Central memory CD8-positive, alpha-beta T cell (primary cell): ENCODE measurements around the gene HOXB8.

Experiments used
- ATAC-seq: fragments of 150-1000 bp; cut with Tn5 transposase; replicated peaks from 2 replicates; pipeline ENCODE4 v1.10.0; 2022; ENCODE audit warnings: mild to moderate bottlenecking, moderate FRiP score, moderate number of reproducible peaks; ENCODE audit not compliant: poor library complexity, severe bottlenecking; ENCODE audit errors: extremely low read depth
- DNase-seq, 2 donors: peaks; one replicate each; pipeline ENCODE4 v3.0.0; 2021; ENCODE audit warnings: low spot score in 2 of 2
- H3K27ac Mint-ChIP-seq: one replicate; pipeline ENCODE4 v1.8.0; 2022; ENCODE audit warnings: low read depth, mild to moderate bottlenecking, moderate library complexity, mixed read lengths
- H3K27me3 Mint-ChIP-seq: one replicate; pipeline ENCODE4 v1.8.0; 2022; ENCODE audit warnings: mixed read lengths
- H3K36me3 Mint-ChIP-seq: one replicate; pipeline ENCODE4 v1.8.0; 2022; ENCODE audit warnings: mild to moderate bottlenecking, moderate library complexity, mixed read lengths; ENCODE audit not compliant: insufficient read depth
- H3K4me1 Mint-ChIP-seq: one replicate; pipeline ENCODE4 v1.8.0; 2022; ENCODE audit warnings: mixed read lengths
- H3K4me3 Mint-ChIP-seq: one replicate; pipeline ENCODE4 v1.8.0; 2022; ENCODE audit warnings: mild to moderate bottlenecking, moderate library complexity, mixed read lengths
- H3K9me3 Mint-ChIP-seq: one replicate; pipeline ENCODE4 v1.8.0; 2022; ENCODE audit warnings: mixed read lengths

Gene HOXB8

GRCh38 chr17:48608494-48608834 lies 6.6 kb downstream of the HOXB8 start:
- no peaks in the 10 kb centered on the region for H3K9me3 Mint-ChIP-seq
- peaks cover 84% of the 10 kb centered on the region for H3K27me3 Mint-ChIP-seq

GRCh38 chr17:48606892-48607614 lies 8.0 kb downstream of the HOXB8 start:
- H3K4me1 Mint-ChIP-seq = peaks cover 23% of the 10 kb centered on the region
- H3K27ac Mint-ChIP-seq = no peak overlapping the region
- H3K4me3 Mint-ChIP-seq = no peak overlapping the region
- H3K27me3 Mint-ChIP-seq = peaks cover 84% of the 10 kb centered on the region
- no peak for ATAC-seq
- DNase-seq = no peak
- peaks cover 9% of the 10 kb centered on the region for H3K36me3 Mint-ChIP-seq
- H3K9me3 Mint-ChIP-seq = no peaks in the 10 kb centered on the region

More at GRCh38 chr17:48608494-48608834, 6.6 kb downstream of the HOXB8 start:
- Mint-ChIP-seq H3K4me3 (peak overlapping the region; percentile 93), H3K4me1 (peaks cover 31% of the 10 kb centered on the region), H3K36me3 (peaks cover 7% of the 10 kb centered on the region), H3K27ac (no peak overlapping the region)
- ATAC-seq = no peak
- no peak for DNase-seq

GRCh38 chr17:48605991-48606891 lies 8.9 kb downstream of the HOXB8 start:
- Mint-ChIP-seq H3K27me3 (peaks cover 84% of the 10 kb centered on the region), H3K4me3 (no peak overlapping the region), H3K27ac (no peak overlapping the region), H3K9me3 (no peaks in the 10 kb centered on the region), H3K4me1 (peaks cover 22% of the 10 kb centered on the region), H3K36me3 (peaks cover 11% of the 10 kb centered on the region)
- DNase-seq = no peak
- ATAC-seq = no peak

- H3K27ac Mint-ChIP-seq = no peak overlapping the region
- no peak for ATAC-seq
- peaks cover 15% of the 10 kb centered on the region for H3K4me1 Mint-ChIP-seq
- H3K4me3 Mint-ChIP-seq = no peak overlapping the region
- DNase-seq = no peak
- H3K36me3 Mint-ChIP-seq = peaks cover 6% of the 10 kb centered on the region
- no peaks in the 10 kb centered on the region for H3K9me3 Mint-ChIP-seq
- H3K27me3 Mint-ChIP-seq = peaks cover 88% of the 10 kb centered on the region
Observed at GRCh38 chr17:48605409-48605919, 9.6 kb downstream of the HOXB8 start.

GRCh38 chr17:48604770-48605329 lies 10.2 kb downstream of the HOXB8 start, which contains the start of gene HOXB6:
HOXB6 (minus strand) TSS chr17:48604986; CDS start chr17:48598150, 6,836 bp downstream.
- ATAC-seq = no peak
- no peaks in the 10 kb centered on the region for H3K9me3 Mint-ChIP-seq
- no peak for DNase-seq
- peaks cover 94% of the 10 kb centered on the region for H3K27me3 Mint-ChIP-seq
- peaks cover 15% of the 10 kb centered on the region for H3K4me1 Mint-ChIP-seq
- H3K36me3 Mint-ChIP-seq = peaks cover 5% of the 10 kb centered on the region
- H3K4me3 Mint-ChIP-seq = peak within 1 kb of the TSS; percentile 34
- H3K27ac Mint-ChIP-seq = no peak within 1 kb of the TSS

- Mint-ChIP-seq H3K27ac (no peak overlapping the region), H3K27me3 (peaks cover 99% of the 10 kb centered on the region), H3K36me3 (peaks cover 5% of the 10 kb centered on the region), H3K4me1 (peaks cover 15% of the 10 kb centered on the region), H3K9me3 (no peaks in the 10 kb centered on the region), H3K4me3 (peak overlapping the region; percentile 34)
- DNase-seq (no peak), ATAC-seq (no peak)
Observed at GRCh38 chr17:48603959-48604769, 10.9 kb downstream of the HOXB8 start.

- Mint-ChIP-seq H3K36me3 (peaks cover 8% of the 10 kb centered on the region), H3K27me3 (peaks cover 100% of the 10 kb centered on the region), H3K4me1 (peaks cover 37% of the 10 kb centered on the region), H3K27ac (no peak overlapping the region), H3K4me3 (no peak overlapping the region), H3K9me3 (no peaks in the 10 kb centered on the region)
- DNase-seq (no peak), ATAC-seq (no peak)
Observed at GRCh38 chr17:48601539-48602425, 13.3 kb downstream of the HOXB8 start.

- no peak for DNase-seq
- H3K9me3 Mint-ChIP-seq = no peaks in the 10 kb centered on the region
- peaks cover 100% of the 10 kb centered on the region for H3K27me3 Mint-ChIP-seq
- H3K4me1 Mint-ChIP-seq = peaks cover 43% of the 10 kb centered on the region
- no peak for ATAC-seq
- H3K4me3 Mint-ChIP-seq = no peak overlapping the region
- peaks cover 11% of the 10 kb centered on the region for H3K36me3 Mint-ChIP-seq
- no peak overlapping the region for H3K27ac Mint-ChIP-seq
Observed at GRCh38 chr17:48601207-48601538, 13.9 kb downstream of the HOXB8 start.

GRCh38 chr17:48600244-48601098 lies 14.6 kb downstream of the HOXB8 start:
- Mint-ChIP-seq H3K9me3 (no peaks in the 10 kb centered on the region), H3K36me3 (peaks cover 11% of the 10 kb centered on the region), H3K4me1 (peaks cover 44% of the 10 kb centered on the region), H3K27me3 (peaks cover 100% of the 10 kb centered on the region), H3K27ac (no peak overlapping the region), H3K4me3 (no peak overlapping the region)
- ATAC-seq (no peak), DNase-seq (no peak)

- H3K27me3 Mint-ChIP-seq = peaks cover 100% of the 10 kb centered on the region
- H3K27ac Mint-ChIP-seq = no peak overlapping the region
- no peak overlapping the region for H3K4me3 Mint-ChIP-seq
- peaks cover 11% of the 10 kb centered on the region for H3K36me3 Mint-ChIP-seq
- ATAC-seq = no peak
- no peaks in the 10 kb centered on the region for H3K9me3 Mint-ChIP-seq
- DNase-seq = no peak
- H3K4me1 Mint-ChIP-seq = peaks cover 41% of the 10 kb centered on the region
Observed at GRCh38 chr17:48599354-48599753, 15.7 kb downstream of the HOXB8 start.

- H3K27me3 Mint-ChIP-seq = peaks cover 100% of the 10 kb centered on the region
- no peaks in the 10 kb centered on the region for H3K9me3 Mint-ChIP-seq
- peak overlapping the region; percentile 82 for H3K4me3 Mint-ChIP-seq
- no peak overlapping the region for H3K27ac Mint-ChIP-seq
- DNase-seq (no peak), ATAC-seq (no peak)
- peaks cover 45% of the 10 kb centered on the region for H3K4me1 Mint-ChIP-seq
- peaks cover 15% of the 10 kb centered on the region for H3K36me3 Mint-ChIP-seq
Observed at GRCh38 chr17:48598736-48599135, 16.4 kb downstream of the HOXB8 start.
